ENCODE results near the gene PLEKHA7. TPM values are rescaled to one million over a fixed set of nuclear protein-coding genes. Genes with fewer than 3 reads are reported as not detected.

PLEKHA7 gene
- total and polyA plus RNA-seq, 2 of the 13 experiments (the other 11 are each of a cell fraction or from before 2014, with no cell fraction given), result 17.5 to 18.7 TPM

DNA sequence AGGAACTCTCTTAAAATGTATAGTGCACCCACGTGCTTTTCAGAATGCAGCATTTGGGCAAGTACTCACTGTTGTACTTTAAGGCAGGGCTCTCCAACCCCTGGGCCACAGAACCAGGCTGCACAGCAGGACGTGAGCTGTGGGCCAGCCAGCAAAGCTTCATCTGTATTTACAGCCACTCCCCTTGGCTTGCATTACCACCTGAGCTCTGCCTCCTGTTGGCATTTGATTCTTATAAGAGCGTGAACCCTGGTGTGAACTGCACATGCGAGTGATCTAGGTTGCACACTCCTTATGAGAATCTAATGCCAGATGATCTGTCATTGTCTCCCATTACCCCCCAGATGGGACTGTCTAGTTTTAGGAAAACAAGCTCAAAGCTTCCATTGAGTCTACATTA, 272.7 kb downstream of the PLEKHA7 start:
- DNase-seq (ENCODE audit: low spot score) (no peak), ATAC-seq (no peak), FAIRE-seq (no peak)
- intact Hi-C loops (cut with micrococcal nuclease; ENCODE audit: unreplicated experiment), result no loop called here
- H4K20me1 ChIP-seq (ENCODE audit: insufficient read depth, low read length), result peaks cover 40% of the 10 kb centered on the region
- H3K4me1 ChIP-seq (ENCODE audit: insufficient read depth, low read length), result peaks cover 43% of the 10 kb centered on the region
- peak overlapping the region in 1 of 3 experiments; percentile 5; a peak in 2 of 6 replicates for H3K4me3 ChIP-seq (replicated peaks in 1 of 3; ENCODE audit: insufficient read depth in 1 of 3, low read depth in 2 of 3, low read length in 3 of 3)
- no peak overlapping the region for H3K9ac ChIP-seq (ENCODE audit: insufficient read depth, low read depth, low read length)
- ChIA-PET POLR2A (no interaction called here), CTCF (ENCODE audit: low intra/inter-chr PET ratio, low total read pairs) (no interaction called here)
- peaks cover 77% of the 10 kb centered on the region for H3K79me2 ChIP-seq (ENCODE audit: insufficient read depth, low read length)
- TSS peak; percentile 3 for BruUV-seq (replicated peaks)
- no peak overlapping the region for H3K27ac ChIP-seq (ENCODE audit: extremely low read length, insufficient read depth, low read length)
- no peaks in the 10 kb centered on the region; a peak in 1 of 5 replicates for H3K27me3 ChIP-seq (ENCODE audit: control insufficient read depth in 1 of 2, insufficient read depth in 2 of 2, low read length in 2 of 2)
- H3K9me3 ChIP-seq (ENCODE audit: low read length), result no peaks in the 10 kb centered on the region
- H2AFZ ChIP-seq (ENCODE audit: low read length), result no peak overlapping the region
- TF ChIP-seq RBFOX2 (IDR thresholded peaks at IDR 0.05; ENCODE audit: low read depth, low read length), result 0 out of 2 replicates have a peak, but pooled peaks have one; percentile 33
- TF ChIP-seq, protein P1, sequence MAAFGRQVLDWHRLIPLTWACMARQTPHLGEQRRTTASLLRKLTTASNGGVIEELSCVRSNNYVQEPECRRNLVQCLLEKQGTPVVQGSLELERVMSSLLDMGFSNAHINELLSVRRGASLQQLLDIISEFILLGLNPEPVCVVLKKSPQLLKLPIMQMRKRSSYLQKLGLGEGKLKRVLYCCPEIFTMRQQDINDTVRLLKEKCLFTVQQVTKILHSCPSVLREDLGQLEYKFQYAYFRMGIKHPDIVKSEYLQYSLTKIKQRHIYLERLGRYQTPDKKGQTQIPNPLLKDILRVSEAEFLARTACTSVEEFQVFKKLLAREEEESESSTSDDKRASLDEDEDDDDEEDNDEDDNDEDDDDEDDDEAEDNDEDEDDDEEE (CRISPR knock-in tag; IDR thresholded peaks at IDR 0.05), result no peak
- 0 out of 4 replicates have a peak, but pooled peaks of 1 of the 2 experiments have one; percentile 30 for TF ChIP-seq POLR2A (IDR thresholded peaks at IDR 0.05; ENCODE audit: insufficient read depth in 1 of 2, low read depth in 2 of 2, low read length in 2 of 2)
- TF ChIP-seq, protein P2, sequence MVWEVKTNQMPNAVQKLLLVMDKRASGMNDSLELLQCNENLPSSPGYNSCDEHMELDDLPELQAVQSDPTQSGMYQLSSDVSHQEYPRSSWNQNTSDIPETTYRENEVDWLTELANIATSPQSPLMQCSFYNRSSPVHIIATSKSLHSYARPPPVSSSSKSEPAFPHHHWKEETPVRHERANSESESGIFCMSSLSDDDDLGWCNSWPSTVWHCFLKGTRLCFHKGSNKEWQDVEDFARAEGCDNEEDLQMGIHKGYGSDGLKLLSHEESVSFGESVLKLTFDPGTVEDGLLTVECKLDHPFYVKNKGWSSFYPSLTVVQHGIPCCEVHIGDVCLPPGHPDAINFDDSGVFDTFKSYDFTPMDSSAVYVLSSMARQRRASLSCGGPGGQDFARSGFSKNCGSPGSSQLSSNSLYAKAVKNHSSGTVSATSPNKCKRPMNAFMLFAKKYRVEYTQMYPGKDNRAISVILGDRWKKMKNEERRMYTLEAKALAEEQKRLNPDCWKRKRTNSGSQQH (CRISPR knock-in tag; IDR thresholded peaks at IDR 0.05; ENCODE audit: low read depth), result no peak
- in situ Hi-C loops (cut with HindIII; ENCODE audit: extremely low pct_ligation_motif_present, low pct_unique_long_range_greater_than_20kb), result no loop called here
- peaks cover 1 to 21% of the 10 kb centered on the region in 2 experiments; a peak in 4 of 5 replicates for H3K36me3 ChIP-seq (replicated peaks in 1 of 2; ENCODE audit: control insufficient read depth in 1 of 2, insufficient read depth in 2 of 2, low read length in 2 of 2)
- H3K4me2 ChIP-seq (ENCODE audit: low read depth, low read length), result peak overlapping the region; percentile 33
- WGBS (ENCODE audit: low lambda C conversion rate), result 98% methylated on average over 4 of the region's 4 CpGs
